ENCODE data around the gene ZNF582. TPM values are rescaled to one million over a fixed set of nuclear protein-coding genes. Genes with fewer than 3 reads are reported as not detected.

ZNF582 gene
- total RNA-seq (2014; rRNA removed; shearing (Covaris generic)) = 1.4 and 1.8 TPM in 2 replicates

DNA sequence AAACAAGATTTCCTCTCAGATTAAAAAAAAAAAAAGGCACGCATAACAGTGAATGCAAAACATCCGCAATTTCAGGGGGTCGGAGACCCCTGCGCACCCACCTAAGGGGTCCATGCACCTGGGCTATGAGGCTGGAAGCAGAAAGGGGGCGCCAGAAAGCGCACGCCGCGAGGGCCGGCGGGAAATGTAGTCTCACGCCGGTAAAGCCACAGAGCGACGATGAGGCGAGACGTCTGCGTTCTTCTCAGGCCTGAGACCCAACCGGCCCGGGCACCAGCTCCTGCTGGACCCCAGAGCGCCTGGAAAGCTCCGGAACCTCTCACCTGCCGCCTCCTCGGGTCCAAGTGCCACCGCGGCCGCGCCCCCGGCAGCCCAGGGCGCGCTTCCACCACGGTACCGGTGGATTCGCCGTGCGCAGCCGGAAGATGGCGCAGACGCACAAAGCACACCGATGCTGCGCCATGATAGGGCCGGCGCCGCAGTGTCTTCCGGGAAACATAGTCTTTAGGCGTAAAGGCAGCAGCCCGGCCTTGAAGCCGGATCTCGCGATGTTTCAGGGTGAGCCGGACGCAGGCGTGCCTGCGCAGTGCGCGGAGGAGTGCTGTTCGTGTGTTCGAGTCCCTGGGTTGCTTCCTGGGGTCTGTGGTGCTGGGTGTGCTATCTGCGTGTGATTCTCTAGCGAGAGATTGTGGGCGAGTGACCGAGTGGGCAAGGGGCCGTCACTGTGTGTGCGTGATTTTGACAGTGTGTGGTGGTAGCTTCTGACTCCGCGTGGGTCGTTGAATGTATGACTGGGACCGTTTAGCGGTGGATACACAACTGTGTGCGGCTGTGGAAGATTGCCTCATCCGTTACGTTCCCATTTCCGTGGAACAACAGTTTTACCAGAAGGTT lies at the start of gene ZNF582:
Gene ZNF582, minus strand, starts transcription at position 416 of the 894 bp plus-strand sequence. CDS start 1,782 bp downstream, outside the sequence.
- DNase-seq (ENCODE audit: low read depth) = peak; percentile 95

DNA sequence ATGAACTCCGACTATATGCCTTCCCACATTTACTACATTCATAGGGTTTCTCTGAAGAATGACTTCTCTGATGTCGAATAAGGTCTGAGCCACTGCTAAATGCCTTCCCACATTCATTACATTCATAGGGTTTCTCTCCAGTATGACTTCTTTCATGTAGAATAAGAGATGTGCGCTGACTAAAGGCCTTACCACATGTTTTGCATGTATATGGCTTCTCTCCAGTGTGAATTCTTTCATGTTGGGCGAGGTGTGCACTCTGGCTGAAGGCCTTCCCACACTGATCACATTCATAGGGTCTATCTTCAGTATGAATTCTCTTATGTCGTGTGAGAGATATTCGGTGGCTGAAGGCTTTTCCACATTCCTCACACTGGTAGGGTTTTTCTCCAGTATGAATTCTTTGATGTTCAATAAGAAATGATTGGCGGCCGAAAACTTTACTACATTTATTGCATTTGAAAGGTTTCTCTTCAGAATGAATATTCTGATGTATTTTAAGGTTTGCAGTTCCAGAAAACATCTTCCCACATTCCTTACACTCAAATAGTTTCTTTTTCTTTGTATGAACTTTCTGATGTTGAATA lies 48.0 kb upstream of the ZNF582 start:
- no peak for DNase-seq (ENCODE audit: low read depth)

DNA sequence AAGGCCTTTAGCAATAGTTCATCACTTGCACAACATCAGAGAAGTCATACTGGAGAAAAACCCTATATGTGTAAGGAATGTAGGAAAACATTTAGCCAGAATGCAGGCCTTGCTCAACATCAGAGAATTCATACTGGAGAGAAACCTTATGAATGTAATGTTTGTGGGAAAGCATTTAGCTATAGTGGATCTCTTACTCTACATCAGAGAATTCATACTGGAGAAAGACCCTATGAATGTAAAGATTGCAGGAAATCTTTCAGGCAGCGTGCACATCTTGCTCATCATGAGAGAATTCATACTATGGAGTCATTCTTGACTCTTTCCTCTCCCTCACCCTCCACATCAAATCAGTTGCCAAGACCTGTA lies 30.6 kb upstream of the ZNF582 start:
- DNase-seq (ENCODE audit: low read depth) = no peak

DNA sequence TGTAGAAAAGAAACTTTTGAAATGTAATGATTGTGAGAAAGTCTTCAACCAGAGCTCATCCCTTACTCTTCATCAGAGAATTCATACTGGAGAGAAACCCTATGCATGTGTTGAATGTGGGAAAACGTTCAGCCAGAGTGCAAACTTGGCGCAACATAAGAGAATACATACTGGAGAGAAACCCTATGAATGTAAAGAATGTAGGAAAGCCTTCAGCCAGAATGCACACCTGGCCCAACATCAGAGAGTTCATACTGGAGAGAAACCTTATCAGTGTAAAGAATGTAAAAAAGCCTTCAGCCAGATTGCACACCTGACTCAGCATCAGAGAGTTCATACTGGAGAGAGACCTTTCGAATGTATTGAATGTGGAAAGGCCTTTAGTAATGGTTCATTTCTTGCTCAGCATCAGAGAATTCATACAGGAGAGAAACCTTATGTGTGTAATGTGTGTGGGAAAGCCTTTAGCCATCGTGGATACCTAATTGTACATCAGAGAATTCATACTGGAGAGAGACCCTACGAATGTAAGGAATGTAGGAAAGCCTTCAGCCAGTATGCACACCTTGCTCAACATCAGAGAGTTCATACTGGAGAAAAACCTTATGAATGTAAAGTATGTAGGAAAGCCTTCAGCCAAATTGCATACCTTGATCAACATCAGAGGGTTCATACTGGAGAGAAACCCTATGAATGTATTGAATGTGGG lies 30.1 kb upstream of the ZNF582 start:
- no peak for DNase-seq (ENCODE audit: low read depth)

DNA sequence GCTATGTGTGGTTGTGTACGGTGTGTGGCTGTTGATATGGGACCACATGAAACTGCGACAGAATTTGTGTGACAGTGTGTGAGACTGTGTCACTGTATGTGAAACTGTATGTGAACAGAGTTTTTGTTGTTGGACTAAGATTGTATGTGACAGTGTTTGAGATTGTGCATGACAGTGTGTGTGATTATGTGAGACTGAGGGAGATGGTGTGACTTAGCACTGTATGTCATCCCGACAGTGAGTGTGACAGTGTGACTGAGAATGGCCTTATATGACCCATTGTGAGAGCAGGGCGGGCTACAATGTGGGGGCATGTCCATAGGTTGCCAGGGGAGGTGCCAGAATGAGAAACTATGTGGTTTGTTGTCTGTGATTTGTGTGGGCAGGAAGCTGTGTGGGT lies 11.7 kb upstream of the ZNF582 start:
- DNase-seq (ENCODE audit: low read depth) = no peak

DNA sequence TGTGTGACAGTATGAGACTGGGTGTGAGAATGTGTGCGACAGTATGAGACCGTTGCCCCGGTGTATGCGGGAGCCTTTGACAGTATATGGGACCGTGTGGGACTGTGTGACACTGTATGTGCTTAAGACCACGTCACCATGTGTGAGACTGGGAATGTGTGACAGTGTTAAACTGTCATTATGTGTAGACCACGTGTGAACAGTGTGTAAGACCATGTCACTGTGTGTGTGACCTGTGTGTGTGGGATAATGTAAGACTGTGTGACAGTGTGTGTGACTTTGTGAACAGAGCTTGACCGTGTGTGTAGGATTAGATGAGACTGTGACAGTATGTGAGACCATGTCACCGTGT lies 11.3 kb upstream of the ZNF582 start:
- peak; percentile 11 for DNase-seq (ENCODE audit: low read depth)

DNA sequence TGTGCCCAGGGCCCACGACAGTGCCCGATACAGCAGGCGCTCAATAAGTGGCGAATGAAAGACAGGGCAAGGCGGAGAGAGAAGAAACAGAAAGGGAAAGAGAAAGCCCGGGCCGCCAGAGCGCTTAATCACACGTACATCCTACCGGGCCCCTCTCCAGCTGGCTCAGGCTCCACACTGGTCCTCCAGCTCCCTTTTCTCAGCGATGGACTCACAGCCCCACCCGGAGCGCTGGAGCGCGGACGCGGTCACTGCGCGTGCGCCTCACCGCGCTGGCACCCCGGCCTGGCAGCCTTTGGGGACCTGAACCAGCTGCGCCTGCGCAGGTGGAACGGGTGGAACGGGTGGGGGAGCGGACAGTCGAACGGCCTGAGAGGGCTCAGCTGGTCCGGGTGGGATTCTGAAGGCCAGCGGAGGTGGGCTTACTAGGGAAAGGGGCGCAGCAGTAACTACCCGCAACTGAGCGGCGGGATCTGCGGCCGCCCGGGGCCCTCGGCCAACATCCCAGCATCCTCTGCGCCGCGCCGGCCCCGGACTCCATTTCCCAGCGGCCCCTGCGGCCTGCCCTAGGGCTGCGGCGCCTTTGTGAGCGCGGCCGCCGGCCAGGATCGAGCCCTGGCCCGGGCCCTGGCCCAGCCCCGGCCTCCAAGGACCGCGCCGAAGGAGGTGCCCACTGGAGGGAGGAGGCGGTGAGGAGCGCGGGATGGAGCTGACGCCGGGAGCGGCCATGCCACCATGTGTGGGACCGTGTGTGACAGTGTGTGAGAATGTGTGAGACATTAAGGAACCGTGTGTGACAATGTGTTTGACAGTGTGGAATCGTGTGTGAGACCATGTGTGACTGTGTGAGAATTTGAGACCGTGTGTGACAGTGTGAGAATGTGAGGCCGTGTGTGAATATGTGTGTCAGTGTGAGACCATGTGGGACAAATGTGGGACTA lies 10.7 kb upstream of the ZNF582 start, which contains the start of gene ZNF583:
Gene ZNF583, plus strand, starts transcription at position 569 of the 941 bp plus-strand sequence. CDS start 2,783 bp downstream, outside the sequence.
- peak; percentile 96 for DNase-seq (ENCODE audit: low read depth)

DNA sequence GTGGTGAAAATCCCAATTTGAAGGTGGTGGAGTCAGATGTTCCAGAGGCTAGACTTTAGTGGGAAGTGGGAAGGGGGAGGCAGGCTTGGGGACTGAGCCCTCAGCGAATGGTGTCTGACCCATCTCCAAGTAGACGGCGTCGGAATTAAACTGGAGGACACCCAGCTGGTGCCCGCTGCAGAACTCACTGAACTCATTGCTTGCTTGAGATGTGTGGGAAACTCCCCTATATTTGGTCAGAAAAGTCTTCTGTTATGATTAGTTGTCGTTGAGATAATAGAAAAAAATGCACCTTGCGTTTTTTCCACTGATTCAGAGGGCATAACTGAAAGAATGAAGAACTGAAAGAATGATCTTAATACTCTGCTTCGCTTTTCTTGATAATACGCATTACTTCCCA lies 9.9 kb upstream of the ZNF582 start:
- DNase-seq (ENCODE audit: low read depth) = peak; percentile 35

DNA sequence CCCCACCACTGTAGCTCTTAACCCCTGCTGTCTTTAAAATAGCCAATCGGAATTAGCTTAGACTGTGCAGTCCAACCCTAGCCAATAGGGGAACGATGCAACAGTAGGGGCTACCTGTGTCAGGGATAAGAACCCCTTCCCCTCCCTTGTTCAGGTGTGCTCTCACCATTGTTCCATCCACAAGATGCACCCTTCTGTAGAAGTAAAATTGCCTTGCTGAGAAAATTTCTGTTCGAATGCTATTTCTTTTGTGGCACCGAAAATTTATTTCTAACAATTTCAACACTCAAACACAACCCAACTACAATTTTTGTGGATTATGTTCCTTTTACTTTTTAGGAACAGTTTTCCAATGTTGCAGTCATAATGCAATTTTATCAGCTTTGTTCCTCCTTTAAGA lies 7.2 kb upstream of the ZNF582 start:
- DNase-seq (ENCODE audit: low read depth) = no peak

DNA sequence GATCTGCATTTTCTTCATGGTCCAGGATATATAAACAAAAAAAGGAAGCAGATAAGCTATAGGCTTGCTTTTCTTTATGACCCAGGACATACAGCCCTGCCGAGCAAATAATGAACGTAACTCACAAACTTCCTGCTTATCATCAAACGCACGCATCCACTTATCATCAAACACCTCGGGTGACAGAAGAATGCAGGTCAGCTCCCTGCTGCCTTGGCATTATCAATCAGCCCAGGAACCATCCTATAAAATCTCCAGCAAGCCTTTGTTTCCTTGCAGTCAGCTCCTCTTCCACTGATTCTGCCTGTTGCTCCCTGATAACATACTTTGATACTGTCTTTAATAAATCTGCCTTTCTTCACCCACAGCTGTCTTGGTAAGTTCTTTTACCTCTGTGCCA lies 5.5 kb upstream of the ZNF582 start:
- no peak for DNase-seq (ENCODE audit: low read depth)

DNA sequence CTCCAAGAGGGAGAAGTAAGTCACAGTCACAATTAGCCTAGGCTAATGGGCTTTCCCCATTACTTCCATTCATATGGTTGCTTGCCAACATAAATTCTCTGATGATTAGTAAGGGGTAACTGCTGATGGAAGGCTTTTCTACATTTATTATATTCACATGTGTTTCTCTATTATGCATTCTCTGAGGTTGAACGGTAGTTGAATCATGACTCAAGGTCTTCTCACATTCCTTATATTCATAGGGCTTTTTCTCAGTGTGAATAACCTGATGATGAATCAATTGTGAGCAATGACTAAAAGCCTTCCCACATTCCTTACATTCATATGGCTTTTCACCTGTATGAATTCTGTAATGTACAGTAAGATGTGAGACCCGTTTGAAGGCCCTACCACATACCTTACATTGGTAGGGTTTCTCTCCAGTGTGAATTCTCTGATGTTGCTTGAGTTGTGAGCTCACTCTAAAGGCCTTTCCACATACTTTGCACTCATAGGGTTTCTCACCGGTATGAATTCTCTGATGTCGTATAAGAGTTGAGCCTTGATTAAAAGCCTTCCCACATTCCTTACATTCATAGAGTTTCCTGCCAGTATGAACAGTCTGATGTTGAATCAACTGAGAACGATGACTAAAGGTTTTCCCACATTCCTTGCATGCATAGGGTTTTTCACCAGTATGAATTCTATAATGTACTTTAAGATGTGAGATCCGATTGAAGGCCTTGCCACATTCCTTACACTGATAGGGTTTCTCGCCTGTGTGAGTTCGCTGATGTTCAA lies 9.3 kb downstream of the ZNF582 start:
- DNase-seq (ENCODE audit: low read depth) = peak; percentile 53

DNA sequence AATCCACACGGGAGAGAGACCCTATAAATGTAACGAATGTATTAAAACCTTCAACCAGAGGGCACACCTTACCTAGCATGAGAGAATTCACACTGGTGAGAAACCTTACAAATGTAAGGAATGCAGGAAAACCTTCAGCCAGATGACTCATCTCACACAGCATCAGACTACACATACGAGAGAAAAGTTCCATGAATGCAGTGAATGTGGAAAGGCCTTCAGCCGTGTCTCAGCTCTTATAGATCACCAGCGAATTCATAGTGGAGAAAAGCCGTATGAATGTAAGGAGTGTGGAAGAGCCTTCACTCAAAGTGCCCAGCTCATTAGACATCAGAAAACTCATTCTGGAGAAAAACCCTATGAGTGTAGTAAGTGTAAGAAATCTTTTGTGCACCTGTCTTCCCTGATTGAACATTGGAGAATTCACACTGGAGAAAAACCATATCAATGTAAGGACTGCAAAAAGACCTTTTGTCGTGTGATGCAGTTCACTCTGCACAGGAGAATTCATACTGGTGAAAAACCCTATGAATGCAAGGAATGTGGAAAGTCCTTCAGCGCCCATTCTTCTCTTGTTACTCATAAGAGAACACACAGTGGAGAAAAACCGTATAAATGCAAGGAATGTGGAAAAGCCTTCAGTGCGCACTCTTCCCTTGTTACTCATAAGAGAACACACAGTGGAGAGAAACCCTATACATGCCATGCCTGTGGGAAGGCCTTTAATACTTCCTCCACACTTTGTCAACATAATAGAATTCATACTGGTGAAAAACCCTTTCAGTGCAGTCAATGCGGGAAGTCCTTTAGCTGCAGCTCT lies 16.0 kb downstream of the ZNF582 start:
- DNase-seq (ENCODE audit: low read depth) = peak; percentile 11

DNA sequence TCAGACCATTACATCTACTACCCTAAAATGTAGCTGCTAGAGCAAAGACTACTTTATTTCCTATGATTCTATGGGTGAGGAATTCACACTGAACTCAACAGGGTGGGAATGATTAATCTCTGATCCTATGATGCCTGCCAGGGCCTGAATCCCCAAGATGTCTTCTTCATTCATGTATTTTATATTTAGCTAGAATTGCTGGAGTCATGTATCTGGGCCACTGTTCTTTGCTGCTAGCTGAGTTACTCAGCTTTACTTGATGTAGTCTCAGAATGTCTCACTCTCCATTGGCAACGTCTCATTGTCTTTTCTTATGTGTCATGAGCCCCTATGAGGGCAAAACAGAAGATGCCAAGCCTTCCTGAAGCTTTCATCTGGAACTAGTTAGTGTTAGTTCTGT lies 21.1 kb downstream of the ZNF582 start:
- no peak for DNase-seq (ENCODE audit: low read depth)

DNA sequence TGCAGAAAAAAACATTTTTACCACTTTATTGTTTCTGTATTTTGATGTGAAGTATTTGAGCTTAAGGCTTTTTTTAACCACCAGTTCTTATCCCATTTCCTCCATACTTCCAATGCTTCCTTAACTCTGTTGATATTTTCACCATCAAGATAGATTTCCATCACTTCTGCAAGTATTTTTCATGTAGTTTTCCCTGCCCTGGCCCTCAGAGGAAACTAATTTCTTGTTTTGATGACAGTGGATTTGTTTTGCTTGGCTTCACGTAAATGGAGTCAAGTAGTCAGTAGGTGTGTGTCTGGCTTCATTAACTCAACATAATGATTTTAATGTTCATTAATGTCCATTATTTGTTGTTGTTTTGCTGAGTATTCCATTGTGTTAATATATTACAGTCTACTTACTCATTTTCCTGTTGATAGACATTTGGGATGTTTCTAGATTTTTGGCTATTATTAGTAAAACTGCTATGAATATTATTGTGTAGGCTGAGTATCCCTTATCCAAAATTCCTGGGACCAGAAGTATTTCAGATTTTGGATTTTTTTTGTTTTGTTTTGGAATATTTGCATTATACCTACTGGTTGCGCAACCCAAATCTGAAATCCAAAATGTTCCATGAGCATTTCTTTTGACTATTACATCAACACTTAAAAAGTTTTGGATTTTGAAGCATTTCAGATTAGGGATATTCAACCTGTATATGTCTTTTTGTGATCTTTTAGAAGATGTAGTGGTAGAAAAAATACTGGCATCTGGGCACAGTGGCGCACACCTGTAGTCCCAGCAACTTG lies 23.3 kb downstream of the ZNF582 start:
- no peak for DNase-seq (ENCODE audit: low read depth)

DNA sequence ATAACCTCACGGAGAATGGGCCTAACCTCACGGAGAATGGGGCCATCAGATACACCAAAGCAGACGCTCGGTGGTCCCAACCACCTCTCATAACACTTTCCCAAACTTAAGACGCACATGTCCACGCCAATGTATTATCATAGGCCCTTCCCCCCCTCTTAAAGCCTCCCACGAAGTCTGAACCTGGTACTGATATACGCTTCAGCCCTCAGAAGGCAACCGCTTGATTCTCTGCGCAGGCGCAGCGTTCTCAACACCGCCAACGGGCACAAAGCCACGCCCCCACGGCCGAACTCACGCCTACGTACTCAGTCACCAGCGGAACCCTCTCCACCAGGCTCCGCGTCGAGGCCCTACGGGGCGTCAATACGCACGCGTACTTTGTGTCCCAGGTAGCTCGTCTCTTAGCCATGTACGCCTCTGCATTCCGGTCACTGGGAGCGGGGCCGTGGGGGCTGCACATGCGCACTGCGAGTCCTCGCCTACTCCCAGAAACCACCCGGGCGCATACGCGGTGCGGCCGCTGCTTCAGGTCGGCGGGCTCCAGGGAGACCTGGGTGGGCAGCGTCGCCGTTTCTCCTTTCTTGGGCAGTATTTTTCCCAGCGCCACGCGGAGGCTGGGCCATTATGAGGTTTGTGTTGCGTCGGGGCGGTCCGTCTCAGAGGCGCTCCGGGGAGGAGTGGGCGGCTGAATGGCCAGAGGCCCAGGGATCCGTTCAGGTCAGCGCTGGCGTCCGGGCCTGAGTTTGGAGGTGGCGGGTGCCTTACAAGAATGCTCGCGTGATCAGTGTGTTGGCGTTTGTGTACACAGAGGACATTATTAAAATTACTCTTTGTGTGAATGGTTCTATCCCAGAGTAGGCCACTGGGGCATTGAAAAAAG lies 25.3 kb downstream of the ZNF582 start:
- DNase-seq (ENCODE audit: low read depth) = peak; percentile 83

DNA sequence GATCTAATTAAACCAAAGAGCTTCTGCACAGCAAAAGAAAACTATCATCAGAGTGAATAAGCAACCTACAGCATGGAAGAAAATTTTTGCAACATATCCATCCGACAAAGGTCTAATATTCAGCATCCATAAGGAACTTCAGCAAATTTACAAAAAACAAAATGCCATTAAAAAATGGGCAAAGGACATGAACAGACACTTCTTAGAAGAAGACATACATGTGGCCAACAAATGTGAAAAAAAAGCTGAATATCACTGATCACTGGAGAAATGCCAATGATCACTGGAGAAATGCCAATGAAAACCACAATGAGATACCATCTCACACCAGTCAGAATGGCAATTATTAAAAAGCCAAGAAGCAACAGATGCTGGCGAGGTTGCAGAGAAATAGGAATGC lies 32.5 kb downstream of the ZNF582 start:
- DNase-seq (ENCODE audit: low read depth) = peak; percentile 18

DNA sequence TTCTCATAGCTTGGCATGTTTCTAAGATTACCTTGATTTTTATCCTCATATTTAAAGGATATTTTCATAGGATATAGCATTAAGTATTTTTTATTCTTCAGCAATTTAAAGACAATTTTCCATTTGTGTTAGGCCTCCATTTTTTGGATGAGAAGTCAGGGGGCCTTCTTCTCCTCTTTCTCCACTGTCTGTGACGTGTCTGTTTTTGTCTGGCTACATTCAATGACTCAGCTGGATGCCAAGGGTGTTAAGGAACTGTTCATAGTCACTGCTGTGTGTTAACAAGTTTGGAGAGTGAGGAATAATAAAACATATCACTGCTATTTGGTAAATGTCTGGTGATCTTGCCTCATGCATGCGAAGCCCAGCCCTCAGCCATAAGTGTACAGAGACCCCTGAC lies 36.4 kb downstream of the ZNF582 start:
- DNase-seq (ENCODE audit: low read depth) = no peak

DNA sequence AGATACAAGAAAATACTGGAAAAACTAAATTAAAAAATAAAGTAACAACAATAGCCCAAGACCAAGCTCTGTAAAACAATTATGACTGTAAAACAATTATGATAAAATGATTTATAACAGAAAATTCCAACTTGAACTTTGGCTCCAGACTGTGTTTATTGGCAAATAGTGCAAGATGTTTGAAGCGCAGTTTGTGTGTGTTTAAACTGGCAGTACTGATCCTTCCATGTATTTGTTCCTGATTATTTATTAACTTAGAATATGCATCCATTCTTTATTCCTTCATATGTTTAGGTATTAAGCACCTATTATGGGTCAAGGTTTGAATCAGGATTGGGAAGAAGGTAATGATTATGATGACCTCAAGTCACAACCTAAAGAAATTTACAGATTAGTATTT lies 37.8 kb downstream of the ZNF582 start:
- no peak for DNase-seq (ENCODE audit: low read depth)

Measured in M059J (cell line).